PFSK-1 (cell line): ENCODE measurements around the gene TRDN.

Experiments
- TAF1 ChIP-seq: IDR thresholded peaks from 2 replicates; pipeline ENCODE4 v1.6.1; 2012; ENCODE audit warnings: low read length, control low read depth, borderline replicate concordance; ENCODE audit not compliant: insufficient read depth
- TF ChIP-seq, protein P1 (sequence below), 2 experiments: IDR thresholded peaks; 2 replicates each; pipeline versions ENCODE4 v1.6.1 to v1.8.0; 2011 to 2012; ENCODE audit warnings: low read depth in 2 of 2, low read length in 2 of 2, control low read depth in 1 of 2, inconsistent platforms in 1 of 2, mild to moderate bottlenecking in 1 of 2, moderate library complexity in 1 of 2; ENCODE audit not compliant: insufficient read depth in 1 of 2

GRCh38 chr6:123417535-123417934, 219.2 kb downstream of the TRDN start:
- TF ChIP-seq, protein P1, sequence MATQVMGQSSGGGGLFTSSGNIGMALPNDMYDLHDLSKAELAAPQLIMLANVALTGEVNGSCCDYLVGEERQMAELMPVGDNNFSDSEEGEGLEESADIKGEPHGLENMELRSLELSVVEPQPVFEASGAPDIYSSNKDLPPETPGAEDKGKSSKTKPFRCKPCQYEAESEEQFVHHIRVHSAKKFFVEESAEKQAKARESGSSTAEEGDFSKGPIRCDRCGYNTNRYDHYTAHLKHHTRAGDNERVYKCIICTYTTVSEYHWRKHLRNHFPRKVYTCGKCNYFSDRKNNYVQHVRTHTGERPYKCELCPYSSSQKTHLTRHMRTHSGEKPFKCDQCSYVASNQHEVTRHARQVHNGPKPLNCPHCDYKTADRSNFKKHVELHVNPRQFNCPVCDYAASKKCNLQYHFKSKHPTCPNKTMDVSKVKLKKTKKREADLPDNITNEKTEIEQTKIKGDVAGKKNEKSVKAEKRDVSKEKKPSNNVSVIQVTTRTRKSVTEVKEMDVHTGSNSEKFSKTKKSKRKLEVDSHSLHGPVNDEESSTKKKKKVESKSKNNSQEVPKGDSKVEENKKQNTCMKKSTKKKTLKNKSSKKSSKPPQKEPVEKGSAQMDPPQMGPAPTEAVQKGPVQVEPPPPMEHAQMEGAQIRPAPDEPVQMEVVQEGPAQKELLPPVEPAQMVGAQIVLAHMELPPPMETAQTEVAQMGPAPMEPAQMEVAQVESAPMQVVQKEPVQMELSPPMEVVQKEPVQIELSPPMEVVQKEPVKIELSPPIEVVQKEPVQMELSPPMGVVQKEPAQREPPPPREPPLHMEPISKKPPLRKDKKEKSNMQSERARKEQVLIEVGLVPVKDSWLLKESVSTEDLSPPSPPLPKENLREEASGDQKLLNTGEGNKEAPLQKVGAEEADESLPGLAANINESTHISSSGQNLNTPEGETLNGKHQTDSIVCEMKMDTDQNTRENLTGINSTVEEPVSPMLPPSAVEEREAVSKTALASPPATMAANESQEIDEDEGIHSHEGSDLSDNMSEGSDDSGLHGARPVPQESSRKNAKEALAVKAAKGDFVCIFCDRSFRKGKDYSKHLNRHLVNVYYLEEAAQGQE (IDR thresholded peaks at IDR 0.05; ENCODE audit: insufficient read depth in 1 of 2, low read depth in 2 of 2, low read length in 2 of 2) = no peak
- TF ChIP-seq TAF1 = no peak
